HG03442 (cell line): ENCODE results near the gene INTS12.
"Not testable (repeated sequence)": the region's sequence is repeated elsewhere in the genome, so short reads cannot be mapped to it uniquely, and the experiment has no call there.

Experiments
- ATAC-seq: cut with Tn5 transposase; IDR thresholded peaks from one replicate; pipeline ENCODE4 v1.9.1; 2021; ENCODE audit warnings: mild to moderate bottlenecking, moderate library complexity; ENCODE audit not compliant: unreplicated experiment

The INTS12 gene

DNA sequence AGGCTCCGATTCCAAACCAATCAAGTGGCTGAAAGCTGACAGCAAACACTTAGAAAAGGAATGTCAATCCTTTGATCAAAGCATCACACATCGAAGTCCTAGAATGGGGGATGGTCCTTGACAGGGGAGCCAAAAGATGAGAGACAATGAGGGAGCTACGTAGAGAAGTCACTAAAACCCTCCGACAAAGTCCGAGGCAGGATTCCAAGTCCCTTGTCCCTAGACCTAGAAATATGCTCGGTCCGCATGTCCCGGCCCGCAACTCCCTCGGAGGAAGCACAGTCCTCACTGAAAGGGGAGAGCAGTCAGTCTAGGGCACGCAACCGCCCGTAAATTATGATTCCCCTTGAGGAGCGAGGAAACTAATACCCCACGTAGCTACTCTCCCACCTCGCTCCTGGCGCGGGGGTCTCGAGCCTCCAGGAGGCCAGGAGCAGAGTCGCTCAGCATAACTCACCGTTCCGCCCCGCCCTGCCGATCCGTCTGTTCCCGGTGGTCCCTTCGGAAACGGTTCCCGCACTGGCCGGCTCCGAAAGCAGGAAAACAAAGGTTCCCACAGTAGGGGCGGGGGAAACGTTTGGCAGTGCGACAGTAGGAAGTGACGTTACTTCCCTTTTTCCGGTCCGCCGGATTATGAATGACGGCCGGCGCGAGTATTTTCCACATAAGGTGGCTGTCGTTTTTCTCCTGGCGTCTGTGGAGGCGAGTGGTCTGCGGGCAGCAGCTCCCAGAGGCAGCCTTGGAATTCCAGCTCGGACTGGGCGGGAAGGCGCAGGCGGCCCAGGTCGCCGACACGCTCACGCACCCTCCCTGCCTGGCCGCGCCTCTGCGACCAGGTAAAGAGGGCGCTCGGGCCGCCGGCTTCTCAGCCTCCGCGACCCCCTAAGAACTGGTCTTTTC is at the start of gene INTS12, which contains the start of gene GSTCD:
INTS12 (minus strand) TSS at position 509 of the 900 bp plus-strand sequence. CDS start 8,684 bp downstream, outside the sequence.
GSTCD (plus strand) TSS at position 604 of the 900 bp plus-strand sequence. CDS start 8,830 bp downstream, outside the sequence.
- peak; percentile 78 for ATAC-seq

DNA sequence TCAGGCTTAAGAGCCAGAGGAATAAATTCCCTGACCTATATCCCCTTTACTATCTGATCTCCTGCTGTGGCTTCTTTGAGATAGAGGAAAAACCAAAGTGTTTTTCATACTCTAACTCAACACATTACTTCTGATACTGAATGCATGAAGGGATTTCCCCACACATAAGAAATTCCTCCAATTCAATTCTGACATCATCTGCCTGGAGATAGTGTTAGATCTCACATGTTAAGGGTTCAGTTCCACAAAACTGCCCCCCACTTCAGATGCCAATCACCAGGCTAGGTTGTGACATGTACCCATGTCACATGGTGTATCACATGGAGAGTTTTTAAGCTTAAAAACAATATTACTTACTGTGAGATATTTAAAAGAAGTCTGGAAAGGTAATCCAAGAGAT is 46.9 kb upstream of the INTS12 start:
- no peak for ATAC-seq

DNA sequence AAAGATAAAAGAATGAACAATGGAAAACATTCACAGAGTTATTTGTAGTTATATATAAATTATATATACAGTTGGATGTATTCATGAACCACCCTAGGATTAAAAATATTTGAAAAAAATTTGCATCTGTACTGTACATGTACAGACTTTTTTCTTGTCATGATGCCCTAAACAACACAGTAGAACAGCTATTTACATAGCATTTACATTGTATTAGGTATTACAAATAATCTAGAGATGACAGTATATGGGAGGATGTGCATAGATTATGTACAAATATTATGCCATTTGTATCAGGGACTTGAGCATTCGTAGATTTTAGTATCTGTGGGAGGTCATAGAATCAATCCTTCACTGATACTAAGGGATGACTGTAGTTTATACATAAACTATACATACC is 44.9 kb upstream of the INTS12 start:
- no peak for ATAC-seq

GRCh38 chr4:105751718-105752299 is 43.3 kb upstream of the INTS12 start:
- ATAC-seq = no peak

DNA sequence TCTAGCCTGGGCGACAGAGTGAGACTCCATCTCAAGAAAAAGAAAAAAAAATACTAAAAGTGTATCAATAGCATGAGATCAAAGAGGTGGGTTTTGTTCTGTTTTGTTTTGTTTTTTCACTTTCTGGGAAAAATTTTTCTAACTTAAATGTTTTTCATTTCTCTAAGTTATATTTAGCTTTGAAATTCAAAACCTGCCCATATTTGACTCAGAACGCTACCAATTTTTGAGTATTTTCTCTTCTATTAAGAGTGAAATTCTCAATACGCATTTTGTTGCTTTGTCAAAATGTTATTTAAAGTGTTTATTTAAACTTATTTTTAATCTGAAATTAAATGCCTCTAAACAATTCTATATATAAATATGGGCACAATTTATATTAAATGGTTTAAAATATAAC is 39.7 kb upstream of the INTS12 start:
- no peak for ATAC-seq

- no peak for ATAC-seq
These were observed 33.1 kb upstream of the INTS12 start for GRCh38 chr4:105741548-105741947.

DNA sequence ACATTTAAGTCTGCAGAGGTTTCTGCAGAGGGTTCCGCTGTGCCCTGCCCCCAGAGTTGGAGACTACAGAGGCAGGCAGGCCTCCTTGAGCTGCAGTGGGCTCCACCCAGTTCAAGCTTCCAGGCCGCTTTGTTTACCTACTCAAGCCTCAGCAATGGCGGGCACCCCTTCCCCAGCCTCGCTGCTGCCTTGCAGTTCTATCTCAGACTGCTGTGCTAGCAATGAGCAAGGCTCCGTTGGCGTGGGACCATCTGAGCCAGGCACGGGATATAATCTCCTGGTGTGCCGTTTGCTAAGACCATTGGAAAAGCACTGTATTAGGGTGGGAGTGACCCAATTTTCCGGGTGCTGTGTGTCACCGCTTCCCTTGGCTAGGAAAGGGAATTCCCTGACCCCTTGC is 26.7 kb upstream of the INTS12 start:
- ATAC-seq = not testable (repeated sequence)

GRCh38 chr4:105729895-105730294 is 21.4 kb upstream of the INTS12 start:
- ATAC-seq = not testable (repeated sequence)

- ATAC-seq = no peak
These were observed 17.1 kb upstream of the INTS12 start for GRCh38 chr4:105725623-105726022.

- no peak for ATAC-seq
These were observed 10.7 kb upstream of the INTS12 start for GRCh38 chr4:105719204-105719603.

GRCh38 chr4:105715692-105716278 is 7.3 kb upstream of the INTS12 start:
- ATAC-seq = no peak

DNA sequence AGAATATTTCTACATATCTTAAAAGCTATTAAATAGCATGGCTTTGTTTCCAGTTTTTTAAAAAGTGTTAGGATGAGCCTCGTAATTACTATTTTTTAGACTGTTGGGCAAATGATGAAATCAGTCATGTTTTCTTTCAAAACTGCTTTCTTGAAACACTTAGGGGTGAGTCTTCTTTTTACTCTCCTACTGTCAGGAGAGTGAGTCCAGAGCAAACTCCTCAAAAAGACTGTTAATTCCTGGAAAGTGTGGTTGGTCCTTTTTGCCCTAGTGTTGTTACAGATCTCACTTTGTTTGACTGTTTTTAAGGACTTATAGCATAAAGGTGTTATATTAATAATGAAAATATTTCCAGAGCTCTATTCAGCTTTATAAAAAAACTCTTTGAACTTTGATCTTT is 6.4 kb upstream of the INTS12 start:
- no peak for ATAC-seq

DNA sequence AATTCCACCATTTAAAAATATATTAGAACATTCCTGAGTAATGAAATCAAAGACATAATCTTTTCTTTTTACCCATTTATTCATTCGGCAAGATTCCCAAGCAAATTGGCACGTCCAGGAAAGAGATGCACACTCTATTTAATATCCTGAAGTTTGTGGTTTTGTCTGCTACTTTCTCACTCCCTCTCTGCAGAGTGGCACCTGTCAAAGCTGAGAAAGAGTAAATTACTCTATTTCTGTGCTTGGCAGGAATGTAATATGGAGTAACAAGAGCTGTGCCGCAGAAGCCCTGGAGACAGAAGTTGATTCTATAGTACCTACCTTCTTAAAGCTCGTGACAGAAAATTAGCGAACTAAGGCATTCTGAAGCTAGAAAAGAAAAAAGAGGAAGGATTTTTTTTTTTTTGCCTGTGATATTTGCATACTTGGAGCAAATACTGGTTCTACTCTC is 5.6 kb upstream of the INTS12 start:
- ATAC-seq = peak; percentile 62

DNA sequence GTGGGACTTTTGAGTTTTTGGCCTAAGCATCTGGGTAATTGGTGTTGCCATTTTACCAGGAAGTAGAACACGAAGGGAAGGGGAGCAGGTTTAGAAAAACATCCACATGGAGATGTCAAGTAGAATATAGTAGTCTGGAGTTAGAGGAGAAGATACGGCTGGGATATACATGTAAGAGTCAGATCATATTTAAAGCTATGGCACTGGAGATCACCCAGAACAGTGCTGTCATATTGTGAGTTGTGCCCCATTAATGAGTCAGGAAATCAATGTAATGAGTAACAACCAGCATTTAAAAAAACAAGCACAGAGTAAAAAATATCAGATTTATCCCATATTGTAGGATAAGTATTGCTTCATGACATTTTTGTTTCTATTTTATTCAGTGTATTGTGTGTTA is 4.3 kb upstream of the INTS12 start:
- no peak for ATAC-seq

GRCh38 chr4:105710678-105711077 is 2.2 kb upstream of the INTS12 start:
- no peak for ATAC-seq

- ATAC-seq = no peak
These were observed 1.6 kb upstream of the INTS12 start for GRCh38 chr4:105710012-105710600.

DNA sequence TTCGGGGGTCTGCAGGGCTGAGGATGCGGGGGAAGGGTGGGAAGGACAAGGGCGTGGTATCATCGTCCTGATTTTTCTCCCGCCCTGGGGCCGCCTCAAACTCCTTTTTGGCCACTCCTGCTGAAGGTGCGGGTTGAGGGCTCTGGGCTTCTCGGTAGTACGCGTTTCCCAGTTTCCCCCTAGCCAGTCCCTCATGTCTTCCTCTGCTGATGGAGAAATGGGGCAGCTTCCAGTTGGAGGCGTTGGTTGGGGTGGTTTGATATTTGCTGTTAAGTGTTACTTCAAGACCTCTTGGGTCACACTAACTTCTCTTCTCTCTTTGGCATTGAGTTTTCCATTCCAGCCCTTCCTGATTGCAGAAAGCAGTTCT is 577 bp upstream of the INTS12 start:
- ATAC-seq = peak; percentile 26

DNA sequence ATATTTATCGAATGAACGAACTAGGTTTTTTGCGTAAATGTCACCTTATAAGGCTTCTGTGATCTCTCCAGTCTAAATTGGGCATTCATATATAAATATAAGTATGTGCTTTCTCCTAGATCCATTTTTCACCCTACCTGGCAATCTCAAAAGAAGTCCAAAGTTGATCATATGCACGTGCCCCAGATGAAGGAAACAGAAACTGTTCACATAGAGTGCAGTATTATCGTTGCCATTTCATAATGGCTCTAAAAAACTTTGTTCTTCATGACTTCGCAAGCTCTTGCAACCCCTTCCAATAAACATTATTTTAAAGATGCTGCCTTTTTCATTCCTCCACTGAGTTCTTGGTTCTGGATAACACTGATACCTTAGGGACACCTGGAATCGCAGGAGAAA is 708 bp downstream of the INTS12 start:
- no peak for ATAC-seq

GRCh38 chr4:105698607-105699006 is 9.9 kb downstream of the INTS12 start:
- no peak for ATAC-seq

- ATAC-seq = not testable (repeated sequence)
These were observed 12.7 kb downstream of the INTS12 start for GRCh38 chr4:105695832-105696231.

- not testable (repeated sequence) for ATAC-seq
These were observed 13.7 kb downstream of the INTS12 start for GRCh38 chr4:105694812-105695211.
